Heart left ventricle (tissue), 13 donors: ENCODE measurements around the gene NAB2.

Experiments
- CTCF ChIP-seq, 12 donors: fragments of 200-600 bp; sonication (generic) in 4 of 12; IDR thresholded peaks; one replicate each; pipeline versions ENCODE4 v1.5.0 to v1.8.0; 2018 to 2022; ENCODE audit warnings: antibody characterized with exemption in 12 of 12, mild to moderate bottlenecking in 5 of 12
- POLR2A ChIP-seq, 2 donors: fragments of 450-650 bp; IDR thresholded peaks; one replicate each; pipeline ENCODE4 v1.6.1; 2017; ENCODE audit warnings: antibody characterized with exemption in 2 of 2, mild to moderate bottlenecking in 2 of 2, moderate library complexity in 2 of 2
- donor health status: ischemic (EF 13 %, LVEDD 7.1; RV severe dilation, severe dysfunction).
- donor health status: DM: no; HTN: yes; CAD: no.
- donor health status: DM: no; HTN: no; CAD: no.
- donor health status: ischemic (EF 25% LVEDD 6.9; RV normal size, moderate dysfunction).
- donor health status: ischemic (EF 25% LVEDD 5.7; RV mildly dilated, moderate dysfunction).
- donor health status: ischemic (EF 35%, LVEDD 5.7; RV mildly dilated, moderate dysfunction).
- donor health status: nonischemic (EF 11% LVEDD 7.7; RV severe dilation, severe dysfunction).
- donor health status: DM: yes; HTN: yes; CAD: no.
- donor health status: PGD.
- donor health status: ischemic (EF 29% LVEDD 5.4; RV normal size, mild dysfunction).
- donor health status: nonischemic (EF 23%, LVEDD 6.1; RV moderate dilation, normal function).

GRCh38 chr12:57129889-57130288 is 41.0 kb downstream of the NAB2 start:
- TF ChIP-seq POLR2A (IDR thresholded peaks at IDR 0.05) (peak in 1 of 2 donors; percentile 11), CTCF (IDR thresholded peaks at IDR 0.05) (no peak)
